ENCODE measurements around the gene ALDH1A3.

Gene ALDH1A3

DNA sequence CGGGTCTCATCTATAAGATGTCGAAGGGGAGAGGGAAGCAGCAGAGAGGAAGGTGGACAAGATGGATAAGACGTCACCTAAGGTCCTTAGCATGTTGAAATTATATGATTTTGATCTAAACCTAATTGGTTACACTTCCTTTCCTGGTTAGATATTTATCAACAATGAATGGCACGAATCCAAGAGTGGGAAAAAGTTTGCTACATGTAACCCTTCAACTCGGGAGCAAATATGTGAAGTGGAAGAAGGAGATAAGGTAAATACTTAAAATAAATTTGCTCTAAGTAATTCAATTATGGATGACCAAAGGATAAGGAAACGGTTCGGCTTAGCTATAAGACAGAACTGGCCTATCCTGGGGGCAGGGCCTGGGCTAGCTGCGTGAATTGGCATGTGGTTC is 5.5 kb downstream of the ALDH1A3 start:
- DNase-seq = no peak

DNA sequence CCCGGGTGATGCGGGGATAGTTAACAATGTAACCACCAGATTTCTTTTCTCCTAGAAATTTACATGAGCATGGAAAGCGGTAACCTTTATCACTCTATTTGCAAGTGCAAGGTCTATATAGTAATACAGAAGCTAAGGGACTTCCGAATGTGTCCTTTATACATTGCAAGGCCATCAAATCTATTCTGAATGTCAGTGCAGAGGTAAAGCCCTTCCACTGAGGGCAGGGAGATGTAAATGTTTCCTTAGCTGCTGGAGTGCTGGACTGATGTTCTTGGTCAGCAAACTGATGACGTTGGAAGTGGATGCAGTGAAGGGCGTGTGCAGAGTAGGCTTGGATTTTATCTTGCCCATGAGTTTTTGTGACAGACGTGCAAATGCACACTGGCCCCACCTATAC is 6.2 kb downstream of the ALDH1A3 start:
- DNase-seq = no peak

DNA sequence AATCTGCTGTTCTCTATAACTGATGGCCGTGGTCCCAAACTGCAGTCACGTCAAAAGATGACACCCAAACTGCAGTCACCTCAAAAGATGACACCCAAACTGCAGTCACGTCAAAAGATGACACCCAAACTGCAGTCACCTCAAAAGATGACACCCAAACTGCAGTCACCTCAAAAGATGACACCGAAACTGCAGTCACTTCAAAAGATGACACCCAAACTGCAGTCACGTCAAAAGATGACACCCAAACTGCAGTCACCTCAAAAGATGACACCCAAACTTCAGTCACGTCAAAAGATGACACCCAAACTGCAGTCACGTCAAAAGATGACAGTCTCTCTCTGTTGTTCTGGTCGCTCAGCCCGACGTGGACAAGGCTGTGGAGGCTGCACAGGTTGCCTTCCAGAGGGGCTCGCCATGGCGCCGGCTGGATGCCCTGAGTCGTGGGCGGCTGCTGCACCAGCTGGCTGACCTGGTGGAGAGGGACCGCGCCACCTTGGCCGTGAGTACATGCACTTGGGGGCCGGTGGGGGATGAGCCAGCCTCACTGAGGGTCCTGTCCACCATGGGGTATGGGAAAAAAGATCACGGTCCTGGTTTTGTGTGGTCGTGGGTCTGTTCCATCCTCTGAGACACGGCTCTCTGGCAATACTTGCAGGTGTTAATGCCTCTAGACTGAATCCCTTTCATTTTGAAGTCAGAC is 7.7 kb downstream of the ALDH1A3 start:
- DNase-seq = no peak

DNA sequence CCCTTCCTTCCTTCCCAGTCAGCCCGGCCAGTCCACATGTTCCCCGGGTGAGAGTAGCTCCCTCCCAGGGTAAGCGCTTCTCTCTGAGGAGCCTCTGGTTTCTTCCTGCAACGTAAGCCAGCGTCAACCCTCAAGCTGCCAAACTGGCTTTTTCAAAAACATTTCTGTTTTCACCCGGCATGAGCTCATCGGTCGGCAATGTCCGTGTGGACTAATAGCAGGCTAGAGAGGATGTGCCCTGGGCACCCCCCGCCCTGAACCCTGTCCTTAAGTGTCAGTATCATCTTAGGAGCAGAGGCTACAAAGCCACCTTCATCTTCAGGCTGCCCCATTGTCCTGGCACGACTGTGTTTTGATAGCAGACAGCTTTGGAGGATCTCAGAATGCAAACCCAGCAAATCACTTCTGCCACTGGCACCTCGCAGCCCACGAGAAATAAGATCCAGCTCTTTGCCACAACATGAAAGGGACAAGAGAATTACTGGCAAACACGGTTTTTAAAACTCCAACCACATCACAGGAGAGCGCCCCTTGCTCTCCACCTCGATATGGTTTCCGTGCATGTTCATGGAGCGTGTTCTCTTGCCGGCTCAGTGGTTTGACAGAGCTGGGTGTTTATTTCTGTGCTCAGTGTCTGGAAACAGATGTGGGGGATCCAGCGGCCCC is 9.9 kb downstream of the ALDH1A3 start:
- DNase-seq = peak; percentile 64

DNA sequence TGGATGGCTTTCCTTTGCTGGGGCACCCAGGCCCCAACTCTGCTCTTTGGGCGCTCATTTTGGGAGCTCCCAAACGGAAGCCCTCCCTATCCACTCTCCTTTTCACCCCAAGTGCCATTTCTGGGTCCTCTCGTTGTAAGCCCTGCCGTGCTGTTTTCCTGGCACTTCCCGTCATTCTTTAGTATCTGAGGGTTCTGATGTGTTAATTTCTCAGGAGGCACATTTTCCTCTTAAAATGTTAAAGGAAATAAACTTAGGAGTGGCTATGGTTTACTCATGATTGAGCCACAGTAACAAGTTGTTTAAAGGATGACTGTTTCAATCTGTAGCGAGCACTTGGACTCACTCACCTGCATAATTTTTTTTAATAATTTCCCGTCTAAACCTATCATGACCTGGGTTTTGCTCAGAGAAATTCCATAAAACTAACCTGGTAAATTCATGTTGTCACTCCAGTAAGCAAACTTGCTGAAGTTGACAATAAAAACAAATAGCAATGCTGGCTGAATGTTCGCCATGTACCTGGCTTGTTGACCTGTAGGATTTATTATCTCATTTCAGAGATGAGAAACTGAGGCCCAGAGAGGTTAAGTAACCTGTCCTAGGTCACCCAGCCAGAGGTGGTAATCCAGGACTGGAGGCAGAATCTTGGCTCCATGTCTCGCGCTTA is 10.6 kb downstream of the ALDH1A3 start:
- no peak for DNase-seq

DNA sequence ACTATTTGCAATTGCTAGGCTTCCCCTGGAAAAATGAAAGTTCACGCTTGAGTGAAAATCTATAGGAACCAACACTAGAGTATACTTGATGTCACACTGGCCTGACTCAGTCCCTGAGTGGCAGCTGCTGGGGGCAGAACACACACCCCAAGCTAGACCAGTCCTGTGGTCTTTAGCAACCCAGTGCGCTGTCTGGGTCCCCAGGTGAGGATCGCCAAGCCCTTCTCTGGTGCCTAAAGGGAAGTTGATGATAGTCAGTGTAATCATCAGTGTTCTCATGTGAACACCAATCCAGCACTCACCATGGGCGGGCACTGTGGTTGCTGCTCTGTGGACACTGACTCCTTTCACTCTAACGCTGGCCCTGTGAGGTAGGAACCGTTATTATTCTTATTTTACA is 11.2 kb downstream of the ALDH1A3 start:
- DNase-seq = no peak

DNA sequence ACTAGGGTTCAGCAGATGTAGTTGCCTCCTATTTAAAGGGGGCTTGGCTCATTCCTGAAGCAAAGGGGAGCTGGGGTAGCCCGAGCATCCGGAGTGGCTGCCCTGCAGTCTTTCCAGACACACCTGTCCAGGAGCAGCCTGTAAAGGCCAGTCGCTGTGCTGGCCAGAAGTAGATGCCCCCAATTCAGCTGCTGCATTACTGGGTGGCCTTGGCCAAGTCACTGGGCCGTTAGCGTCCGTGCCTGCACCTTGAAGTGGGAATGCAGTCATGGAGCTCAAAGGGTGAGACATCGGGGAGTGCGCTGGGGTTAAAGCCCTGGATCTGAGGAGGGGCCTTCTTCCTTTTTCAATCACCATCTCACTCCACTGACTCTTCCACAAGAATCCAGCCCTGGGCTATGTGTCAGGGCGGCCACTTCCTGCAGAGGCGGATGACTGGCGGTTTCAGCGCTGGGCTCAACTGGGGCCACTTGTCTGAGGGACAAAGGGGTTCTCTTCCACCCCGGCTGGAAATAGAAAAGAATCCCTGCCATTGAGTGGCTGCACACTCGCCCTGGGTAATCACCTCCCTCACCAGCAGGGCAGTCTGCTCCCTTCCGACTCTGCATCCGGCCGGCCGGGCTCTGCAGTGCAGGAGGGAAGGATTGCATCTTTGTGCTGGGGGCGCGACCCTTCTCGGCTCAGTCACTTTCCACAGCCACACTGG is 11.8 kb downstream of the ALDH1A3 start:
- DNase-seq = no peak

DNA sequence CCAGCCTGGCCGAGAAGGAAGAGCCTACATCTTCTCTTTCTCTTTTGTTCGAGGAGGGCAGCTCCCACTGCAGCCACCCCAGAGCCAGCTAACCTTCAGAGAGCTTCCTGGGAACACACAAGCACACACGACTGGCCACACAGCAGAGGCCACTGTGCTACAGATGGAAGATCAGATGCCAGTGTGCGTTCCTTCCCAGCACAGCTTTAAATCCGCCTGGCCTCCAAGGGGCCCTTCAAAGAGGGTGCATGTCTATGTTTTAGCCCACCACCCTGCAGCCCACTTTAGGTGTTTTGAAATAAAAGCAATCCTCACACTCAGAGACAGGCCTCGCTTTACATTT is 12.4 kb downstream of the ALDH1A3 start:
- no peak for DNase-seq

DNA sequence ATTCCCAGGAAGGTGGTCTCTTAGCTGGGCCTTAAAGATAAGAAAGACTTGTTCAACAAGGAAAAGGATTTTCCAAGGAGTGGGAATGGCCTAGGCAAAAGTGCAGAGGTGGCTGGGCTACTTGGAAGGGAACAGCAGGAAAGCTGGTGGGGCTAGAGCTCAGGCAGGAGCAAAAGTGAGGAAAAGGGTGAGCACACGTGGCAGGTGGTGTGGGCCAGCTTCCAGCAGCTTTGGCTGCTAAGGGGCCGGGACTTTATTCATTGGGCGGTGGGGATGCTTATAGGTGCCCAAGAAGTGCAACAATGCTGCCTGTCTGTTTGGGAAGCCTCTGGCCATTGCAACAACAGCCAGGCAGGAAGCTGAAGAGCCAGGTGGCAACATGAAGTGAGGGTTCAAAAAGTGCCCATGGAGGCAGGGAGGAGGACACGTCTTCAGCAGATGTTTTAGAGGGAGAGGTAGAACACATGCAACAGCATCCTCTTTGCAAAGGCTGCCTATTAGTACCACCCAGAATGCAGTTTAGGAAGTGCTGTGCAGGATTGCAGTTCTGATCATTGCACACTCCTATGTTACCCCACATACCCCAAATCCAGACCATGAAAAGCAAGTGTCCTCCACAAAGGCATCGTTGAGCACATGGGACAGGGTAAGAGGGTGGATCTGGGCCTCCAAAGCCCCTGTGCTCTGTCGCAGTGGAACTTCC is 13.8 kb downstream of the ALDH1A3 start:
- no peak for DNase-seq

DNA sequence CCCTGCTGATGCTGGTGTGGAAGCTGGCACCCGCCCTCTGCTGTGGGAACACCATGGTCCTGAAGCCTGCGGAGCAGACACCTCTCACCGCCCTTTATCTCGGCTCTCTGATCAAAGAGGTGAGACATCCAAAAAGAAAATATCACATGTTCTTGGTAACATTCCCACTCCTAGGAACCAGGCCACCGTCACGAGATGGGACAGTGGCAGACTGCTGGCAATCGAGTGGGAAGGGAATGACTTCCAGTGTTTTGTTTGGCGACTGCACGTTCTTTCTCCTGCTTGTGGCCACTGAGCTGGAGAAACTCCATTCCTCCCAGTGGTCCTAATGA is 14.3 kb downstream of the ALDH1A3 start:
- no peak for DNase-seq

DNA sequence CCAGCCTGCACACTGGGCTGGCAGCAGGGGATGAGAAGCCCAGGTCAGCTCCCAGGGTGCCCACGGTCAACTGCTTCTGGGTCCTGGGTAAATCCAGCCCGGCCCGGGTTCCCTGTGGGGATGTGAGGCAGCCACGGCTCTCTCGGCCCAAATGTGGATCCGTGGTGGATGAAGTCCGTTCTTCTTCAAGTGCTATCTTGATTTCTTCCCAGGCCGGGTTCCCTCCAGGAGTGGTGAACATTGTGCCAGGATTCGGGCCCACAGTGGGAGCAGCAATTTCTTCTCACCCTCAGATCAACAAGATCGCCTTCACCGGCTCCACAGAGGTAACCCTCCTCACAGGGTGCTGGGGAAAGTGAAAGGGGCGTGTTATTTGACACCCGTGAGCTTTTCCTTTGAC is 16.1 kb downstream of the ALDH1A3 start:
- no peak for DNase-seq

DNA sequence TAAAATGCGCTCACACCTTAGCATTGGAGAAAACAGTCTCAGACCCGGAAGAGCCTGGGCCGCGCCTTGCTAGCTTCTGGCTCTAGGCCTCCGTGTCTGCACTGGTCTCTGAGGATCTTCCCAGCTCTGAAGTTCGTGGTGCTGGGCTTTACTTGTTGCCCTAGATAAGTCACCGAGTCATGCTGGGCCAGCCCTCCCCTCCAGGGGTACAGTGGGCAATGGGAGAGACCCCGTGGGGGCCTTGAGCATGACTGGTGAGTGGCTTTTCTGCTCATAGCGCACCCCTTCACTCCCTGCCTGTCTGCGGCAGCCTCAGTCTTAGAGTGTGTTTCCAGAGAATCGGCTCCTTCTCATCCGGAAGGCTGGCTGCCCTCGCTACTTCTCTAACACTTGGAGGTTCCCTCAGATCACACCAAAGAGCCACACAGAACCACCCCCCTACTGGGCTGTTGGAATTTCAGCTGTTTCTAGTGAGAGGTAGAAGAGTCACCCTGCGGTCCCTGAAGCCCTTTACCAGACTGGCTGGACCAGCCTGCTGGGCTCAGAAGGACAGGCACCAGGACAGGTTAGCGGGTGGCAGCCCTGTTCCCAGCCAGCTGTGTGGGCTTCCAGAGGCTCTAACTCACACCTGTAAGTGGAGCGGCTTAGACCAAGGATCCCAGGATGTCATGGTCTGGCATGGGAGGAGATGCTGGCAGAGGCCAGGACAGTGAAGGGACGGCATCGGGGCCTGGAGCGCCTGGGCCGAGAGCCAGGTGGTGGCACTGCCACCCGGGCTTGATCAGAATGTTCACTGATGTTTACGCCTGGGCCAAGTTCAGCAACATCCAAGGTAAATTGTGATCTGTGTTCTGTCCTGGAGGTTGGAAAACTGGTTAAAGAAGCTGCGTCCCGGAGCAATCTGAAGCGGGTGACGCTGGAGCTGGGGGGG is 17.9 kb downstream of the ALDH1A3 start:
- no peak for DNase-seq

DNA sequence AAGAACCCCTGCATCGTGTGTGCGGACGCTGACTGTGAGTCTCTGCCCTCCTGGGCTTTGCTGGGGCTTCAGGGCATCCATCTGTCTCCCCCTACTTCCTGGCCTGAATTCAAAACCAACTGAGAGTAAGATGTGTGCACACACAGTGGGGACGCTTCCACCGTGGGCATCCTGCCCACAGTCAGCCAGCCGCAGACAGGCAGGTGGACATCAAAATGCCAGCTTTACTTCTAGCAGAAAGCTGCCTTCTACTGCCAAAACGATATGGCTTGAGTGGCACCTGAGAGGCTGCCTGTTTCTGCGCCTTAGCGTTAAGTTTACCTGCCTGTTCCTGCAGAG is 18.5 kb downstream of the ALDH1A3 start:
- no peak for DNase-seq

DNA sequence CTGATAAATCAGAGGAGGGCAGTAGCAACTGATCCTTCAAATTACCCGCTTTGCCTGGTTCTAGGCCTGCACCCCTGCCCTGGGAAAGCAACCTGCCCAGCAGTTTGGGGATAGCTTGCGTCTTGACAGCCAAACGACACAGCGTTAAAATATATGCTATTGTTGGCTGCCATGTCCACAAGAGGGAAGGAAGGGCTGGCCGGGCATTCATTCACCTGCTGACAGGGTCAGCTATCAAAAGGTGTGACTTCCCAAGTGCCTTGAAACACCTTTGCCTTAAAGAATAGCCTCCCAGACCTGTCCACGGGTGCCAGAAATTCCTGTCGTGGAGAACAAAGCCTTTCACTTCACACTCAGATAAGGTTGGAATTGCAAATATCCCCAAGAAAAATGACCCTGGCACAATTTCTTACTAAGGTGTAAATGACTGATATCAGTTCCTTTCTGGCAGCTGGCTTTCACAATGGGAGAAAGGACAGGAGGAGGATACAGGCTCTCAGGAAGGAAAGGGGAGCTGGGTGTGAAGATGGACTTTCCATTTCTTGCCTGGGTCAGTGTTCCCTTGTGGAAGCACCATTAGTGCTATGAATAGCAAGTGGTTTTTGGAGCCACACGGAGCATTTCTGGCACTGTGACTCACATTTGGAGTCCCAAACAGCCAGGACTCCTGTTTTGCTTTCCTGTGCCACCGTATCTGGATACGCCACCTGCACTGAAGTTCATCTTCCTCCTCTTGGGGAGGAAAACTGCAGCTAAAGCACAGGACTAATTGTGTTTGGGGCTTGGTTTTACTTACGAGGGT is 19.2 kb downstream of the ALDH1A3 start:
- no peak for DNase-seq

DNA sequence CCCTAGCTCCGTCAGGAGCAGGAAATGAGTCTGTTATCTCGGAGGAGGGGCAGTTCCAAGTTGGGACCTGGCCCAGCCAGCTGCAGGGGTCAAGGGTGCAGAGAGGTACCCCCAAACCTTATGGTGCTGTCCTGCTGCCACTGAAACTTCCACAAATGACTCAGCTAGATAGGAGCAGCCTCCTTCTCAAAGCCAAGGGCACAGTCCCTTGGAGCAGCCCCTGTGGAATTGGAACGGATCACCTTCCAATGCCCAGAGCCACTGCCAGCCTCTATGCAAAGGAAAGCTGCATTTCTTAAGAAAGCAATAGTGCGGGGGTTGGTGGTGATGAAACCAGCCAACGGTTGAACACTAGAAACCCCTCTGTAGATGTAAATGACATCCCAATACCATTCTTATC is 20.0 kb downstream of the ALDH1A3 start:
- DNase-seq = no peak

DNA sequence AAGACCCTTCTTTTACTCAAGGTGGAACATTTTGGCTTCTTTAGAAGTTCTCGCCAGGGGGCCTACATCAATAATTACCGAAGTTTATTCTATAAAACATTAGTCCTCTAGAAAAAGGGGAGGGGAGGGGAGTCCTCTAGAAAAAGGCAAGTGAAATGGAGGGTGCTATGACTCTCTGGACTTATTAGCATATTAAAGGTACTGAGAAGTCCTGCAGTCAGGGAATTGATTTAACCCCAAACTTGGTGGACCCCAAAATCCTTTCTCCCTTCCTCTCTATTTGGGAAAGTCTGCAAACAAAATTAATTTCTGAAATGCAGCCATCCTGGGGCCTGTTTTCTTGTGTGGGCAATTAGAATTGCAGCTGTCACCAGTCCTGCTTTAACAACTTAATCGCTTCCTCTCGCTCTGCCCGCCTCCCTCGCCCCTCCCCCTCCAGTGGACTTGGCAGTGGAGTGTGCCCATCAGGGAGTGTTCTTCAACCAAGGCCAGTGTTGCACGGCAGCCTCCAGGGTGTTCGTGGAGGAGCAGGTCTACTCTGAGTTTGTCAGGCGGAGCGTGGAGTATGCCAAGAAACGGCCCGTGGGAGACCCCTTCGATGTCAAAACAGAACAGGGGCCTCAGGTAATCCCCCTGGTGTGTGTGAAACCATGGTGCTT is 20.6 kb downstream of the ALDH1A3 start:
- no peak for DNase-seq

DNA sequence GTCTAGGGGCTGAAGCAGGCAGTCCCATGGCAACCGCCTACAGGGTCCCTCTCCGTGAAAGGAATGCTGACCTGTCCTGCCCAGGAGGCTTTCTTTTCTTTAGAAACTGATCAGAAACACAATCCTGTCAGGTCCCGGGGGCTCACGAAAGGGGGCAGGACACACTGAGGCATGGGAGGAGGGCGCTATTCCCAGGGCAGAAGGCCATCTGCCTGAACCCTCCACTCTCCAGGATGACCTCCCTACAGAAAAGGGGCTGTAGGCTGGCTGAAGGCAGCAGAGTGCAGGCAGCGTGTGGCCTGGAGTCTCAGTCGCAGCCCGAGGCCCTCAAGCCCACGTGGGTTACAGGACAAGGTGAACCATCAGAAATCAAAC is 21.2 kb downstream of the ALDH1A3 start:
- DNase-seq = no peak

DNA sequence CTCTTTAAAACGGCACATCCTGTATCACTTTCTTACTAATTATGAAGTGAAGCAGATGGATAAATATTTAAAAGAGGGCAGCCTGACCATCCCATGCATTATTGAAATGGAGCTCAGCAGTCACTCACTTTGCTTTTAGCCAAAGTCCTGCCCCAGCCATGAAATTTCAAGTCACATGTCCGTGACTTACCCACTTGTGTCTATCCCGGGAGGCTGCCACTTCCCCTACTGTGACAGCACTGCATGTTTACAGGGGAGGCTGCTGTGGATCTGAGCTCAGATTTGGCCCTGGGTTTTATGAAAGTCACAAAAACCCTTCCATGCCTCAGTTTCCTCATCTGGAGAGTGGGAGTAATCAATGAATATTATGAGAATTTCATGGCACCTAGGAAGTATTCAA is 21.7 kb downstream of the ALDH1A3 start:
- no peak for DNase-seq

DNA sequence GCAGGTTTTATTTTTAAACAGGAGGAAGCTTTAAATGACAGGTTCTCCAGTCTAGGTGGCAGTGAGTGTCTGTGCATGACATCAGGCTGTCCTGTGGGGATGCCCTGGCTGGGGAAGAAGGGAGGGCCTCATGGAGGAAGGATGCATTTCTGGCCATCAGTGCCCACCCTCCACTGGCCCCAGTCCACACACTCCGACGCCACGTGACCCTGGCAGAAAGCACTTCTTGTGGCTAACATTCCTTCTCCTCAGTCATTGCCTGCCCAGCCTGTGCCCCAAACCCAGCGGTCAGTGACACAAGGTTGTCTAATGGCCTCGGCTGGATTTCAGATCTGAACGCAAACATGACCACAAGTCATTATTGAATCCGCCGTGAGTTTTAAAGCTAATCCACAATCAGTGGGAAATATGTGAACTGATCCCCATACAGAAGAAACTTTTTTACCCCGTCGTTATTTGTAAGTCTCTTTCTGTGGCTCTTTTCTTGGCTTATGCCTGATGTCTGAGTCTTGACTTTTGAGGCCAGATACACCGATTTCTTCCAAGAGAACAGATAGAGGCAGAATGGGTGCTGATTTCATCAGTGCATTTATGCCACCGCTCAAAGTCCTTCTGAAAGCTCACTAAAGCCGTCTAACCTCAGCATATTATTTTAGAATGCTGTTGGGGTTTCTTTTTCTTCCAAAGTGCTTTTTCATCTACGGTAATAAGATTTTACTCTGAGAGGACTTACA is 22.2 kb downstream of the ALDH1A3 start:
- DNase-seq = no peak

All from fibroblast of upper back skin (primary cell).